K562 (cell line): Measurements from ENCODE around the gene FAM149B1. TPM values are rescaled to one million over a fixed set of nuclear protein-coding genes. Genes with fewer than 3 reads are reported as not detected.
A peak's percentile ranks its signal among the peaks of the same experiment; 100 is the strongest.

Experiments
- ATF3 ChIP-seq, 2 experiments: fragments of 450-650 bp in 1 of 2; sonication (generic) in 1 of 2; formaldehyde crosslinking in 1 of 2; IDR thresholded peaks in 1 of 2; conservative IDR thresholded peaks in 1 of 2; 2 replicates each; pipeline versions ENCODE4 v1.6.1 to v1.8.1; 2016 to 2023; ENCODE audit warnings: mild to moderate bottlenecking in 2 of 2, moderate library complexity in 2 of 2, inconsistent platforms in 1 of 2, missing genetic modification reagents in 1 of 2
- BCOR ChIP-seq: fragments of 450-650 bp; IDR thresholded peaks from 2 replicates; pipeline ENCODE4 v1.6.1; 2016
- CCNT2 ChIP-seq: IDR thresholded peaks from 2 replicates; pipeline ENCODE4 v1.6.1; 2011; ENCODE audit warnings: borderline replicate concordance, low read depth, mild to moderate bottlenecking, moderate library complexity, mixed read lengths, low read length; ENCODE audit not compliant: insufficient read length; ENCODE audit errors: extremely low read depth
- DPF2 ChIP-seq: fragments of 450-650 bp; IDR thresholded peaks from 2 replicates; pipeline ENCODE4 v1.6.1; 2016
- HLTF ChIP-seq: fragments of 450-650 bp; IDR thresholded peaks from 2 replicates; pipeline ENCODE4 v1.6.1; 2016
- MEF2A ChIP-seq: IDR thresholded peaks from 2 replicates; pipeline ENCODE4 v1.6.1; 2011; ENCODE audit warnings: low read depth, mild to moderate bottlenecking, low read length, moderate library complexity; ENCODE audit not compliant: control insufficient read depth
- MTA3 ChIP-seq: fragments of 450-650 bp; formaldehyde crosslinking; IDR thresholded peaks from 2 replicates; pipeline ENCODE4 v1.6.1; 2017; ENCODE audit warnings: mild to moderate bottlenecking, borderline replicate concordance
- NEUROD1 ChIP-seq: fragments of 150-350 bp; IDR thresholded peaks from 2 replicates; pipeline ENCODE4 v1.6.1; 2014; ENCODE audit warnings: borderline replicate concordance, low read length, low read depth; ENCODE audit not compliant: partially characterized antibody
- TAF7 ChIP-seq: fragments of 450-650 bp; IDR thresholded peaks from 2 replicates; pipeline ENCODE4 v1.6.1; 2016; ENCODE audit warnings: missing genetic modification characterization, missing compliant biosample characterization
- TRIM24 ChIP-seq, 2 experiments: fragments of 450-650 bp; IDR thresholded peaks; 2 replicates each; pipeline ENCODE4 v1.6.1; 2016
- ZBTB7A ChIP-seq: IDR thresholded peaks from 2 replicates; pipeline ENCODE4 v1.6.1; 2011; ENCODE audit warnings: low read depth, mild to moderate bottlenecking, low read length, moderate library complexity, borderline replicate concordance; ENCODE audit not compliant: control insufficient read depth
- ZNF124 ChIP-seq: sonication (generic); formaldehyde crosslinking; IDR thresholded peaks from 2 replicates; pipeline ENCODE4 v1.8.1; 2022; ENCODE audit warnings: missing genetic modification reagents
- ZNF263 ChIP-seq: sonication (generic); formaldehyde crosslinking; IDR thresholded peaks from 2 replicates; pipeline ENCODE4 v1.8.0; 2022; ENCODE audit warnings: mild to moderate bottlenecking, missing genetic modification reagents, borderline replicate concordance
- polyA plus RNA-seq, 8 experiments: library from polyadenylated mRNA; depleted of rRNA in 4 of 8; stranded (reverse) in 5 of 8; unstranded in 3 of 8; fragments of >200 nt; fragmentation: Nextera tagmentation in 2 of 8; fragmentation: Illumina TruSeq in 1 of 8; extraction: Ambion mirVana in 2 of 8; extraction: Trizol in 1 of 8; gene quantifications; 2 replicates each; pipeline versions ENCODE4 v1.2.1 to v1.2.3, GENCODE V29; 2011 to 2014; ENCODE audit warnings: inconsistent platforms in 1 of 8, missing spikeins in 1 of 8
- total RNA-seq, 7 experiments: library from RNA; depleted of rRNA in 6 of 7; stranded (reverse); fragments of >200 nt in 6 of 7; fragmentation: Illumina TruSeq in 2 of 7; extraction: Trizol in 2 of 7; gene quantifications; 2 replicates each; pipeline versions ENCODE4 v1.2.1 to v1.2.3, GENCODE V29; 2011 to 2021; ENCODE audit warnings: low replicate concordance in 1 of 7
- TF ChIP-seq, protein P1 (sequence below): fragments of 450-650 bp; IDR thresholded peaks from 2 replicates; pipeline ENCODE4 v1.6.1; 2016; ENCODE audit warnings: low read depth
- TF ChIP-seq, protein P2 (sequence below): fragments of 250-450 bp; sonication (Bioruptor Pico); IDR thresholded peaks from 2 replicates; pipeline ENCODE4 v1.5.0; 2022; ENCODE audit warnings: mild to moderate bottlenecking

FAM149B1 gene
- total and polyA plus RNA-seq, 9 of the 15 experiments (the other 6 are each of a cell fraction or from before 2014, with no cell fraction given) = 4.2 to 18.5 (median 9.3) TPM

GRCh38 chr10:73244866-73245477 lies 77.1 kb downstream of the FAM149B1 start (continued):
- peak; percentile 59 for TF ChIP-seq MEF2A
- peak; percentile 69 for TF ChIP-seq CCNT2
- TF ChIP-seq MTA3 = peak; percentile 78
- TF ChIP-seq, protein P1, sequence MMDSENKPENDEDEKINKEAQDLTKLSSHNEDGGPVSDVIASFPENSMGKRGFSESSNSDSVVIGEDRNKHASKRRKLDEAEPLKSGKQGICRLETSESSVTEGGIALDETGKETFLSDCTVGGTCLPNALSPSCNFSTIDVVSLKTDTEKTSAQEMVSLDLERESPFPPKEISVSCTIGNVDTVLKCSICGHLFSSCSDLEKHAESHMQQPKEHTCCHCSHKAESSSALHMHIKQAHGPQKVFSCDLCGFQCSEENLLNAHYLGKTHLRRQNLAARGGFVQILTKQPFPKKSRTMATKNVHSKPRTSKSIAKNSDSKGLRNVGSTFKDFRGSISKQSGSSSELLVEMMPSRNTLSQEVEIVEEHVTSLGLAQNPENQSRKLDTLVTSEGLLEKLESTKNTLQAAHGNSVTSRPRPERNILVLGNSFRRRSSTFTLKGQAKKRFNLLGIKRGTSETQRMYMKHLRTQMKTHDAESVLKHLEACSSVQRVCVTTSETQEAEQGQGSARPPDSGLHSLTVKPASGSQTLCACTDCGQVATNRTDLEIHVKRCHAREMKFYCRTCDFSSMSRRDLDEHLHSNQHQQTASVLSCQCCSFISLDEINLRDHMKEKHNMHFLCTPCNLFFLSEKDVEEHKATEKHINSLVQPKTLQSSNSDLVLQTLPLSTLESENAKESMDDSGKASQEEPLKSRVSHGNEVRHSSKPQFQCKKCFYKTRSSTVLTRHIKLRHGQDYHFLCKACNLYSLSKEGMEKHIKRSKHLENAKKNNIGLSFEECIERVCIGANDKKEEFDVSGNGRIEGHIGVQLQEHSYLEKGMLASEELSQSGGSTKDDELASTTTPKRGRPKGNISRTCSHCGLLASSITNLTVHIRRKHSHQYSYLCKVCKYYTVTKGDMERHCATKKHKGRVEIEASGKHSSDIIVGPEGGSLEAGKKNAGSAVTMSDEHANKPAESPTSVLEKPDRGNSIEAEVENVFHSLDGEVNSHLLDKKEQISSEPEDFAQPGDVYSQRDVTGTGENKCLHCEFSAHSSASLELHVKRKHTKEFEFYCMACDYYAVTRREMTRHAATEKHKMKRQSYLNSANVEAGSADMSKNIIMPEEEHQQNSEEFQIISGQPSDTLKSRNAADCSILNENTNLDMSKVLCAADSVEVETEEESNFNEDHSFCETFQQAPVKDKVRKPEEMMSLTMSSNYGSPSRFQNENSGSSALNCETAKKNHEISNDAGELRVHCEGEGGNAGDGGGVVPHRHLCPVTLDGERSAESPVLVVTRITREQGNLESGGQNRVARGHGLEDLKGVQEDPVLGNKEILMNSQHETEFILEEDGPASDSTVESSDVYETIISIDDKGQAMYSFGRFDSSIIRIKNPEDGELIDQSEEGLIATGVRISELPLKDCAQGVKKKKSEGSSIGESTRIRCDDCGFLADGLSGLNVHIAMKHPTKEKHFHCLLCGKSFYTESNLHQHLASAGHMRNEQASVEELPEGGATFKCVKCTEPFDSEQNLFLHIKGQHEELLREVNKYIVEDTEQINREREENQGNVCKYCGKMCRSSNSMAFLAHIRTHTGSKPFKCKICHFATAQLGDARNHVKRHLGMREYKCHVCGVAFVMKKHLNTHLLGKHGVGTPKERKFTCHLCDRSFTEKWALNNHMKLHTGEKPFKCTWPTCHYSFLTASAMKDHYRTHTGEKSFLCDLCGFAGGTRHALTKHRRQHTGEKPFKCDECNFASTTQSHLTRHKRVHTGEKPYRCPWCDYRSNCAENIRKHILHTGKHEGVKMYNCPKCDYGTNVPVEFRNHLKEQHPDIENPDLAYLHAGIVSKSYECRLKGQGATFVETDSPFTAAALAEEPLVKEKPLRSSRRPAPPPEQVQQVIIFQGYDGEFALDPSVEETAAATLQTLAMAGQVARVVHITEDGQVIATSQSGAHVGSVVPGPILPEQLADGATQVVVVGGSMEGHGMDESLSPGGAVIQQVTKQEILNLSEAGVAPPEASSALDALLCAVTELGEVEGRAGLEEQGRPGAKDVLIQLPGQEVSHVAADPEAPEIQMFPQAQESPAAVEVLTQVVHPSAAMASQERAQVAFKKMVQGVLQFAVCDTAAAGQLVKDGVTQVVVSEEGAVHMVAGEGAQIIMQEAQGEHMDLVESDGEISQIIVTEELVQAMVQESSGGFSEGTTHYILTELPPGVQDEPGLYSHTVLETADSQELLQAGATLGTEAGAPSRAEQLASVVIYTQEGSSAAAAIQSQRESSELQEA = no peak
- peak; percentile 63; the same call in 1 of the 2 replicates for TF ChIP-seq HLTF
- TF ChIP-seq ZNF263 (CRISPR knock-in tag) = no peak
- peak; percentile 56; the same call in 1 of the 2 replicates for TF ChIP-seq BCOR
- TF ChIP-seq DPF2 = peak; percentile 97
- TF ChIP-seq TRIM24 (IDR thresholded peaks at IDR 0.05) = peak; percentile 90 to 92
- TF ChIP-seq ZNF124 = no peak
- TF ChIP-seq TAF7 (tag) = no peak
- TF ChIP-seq, protein P2, sequence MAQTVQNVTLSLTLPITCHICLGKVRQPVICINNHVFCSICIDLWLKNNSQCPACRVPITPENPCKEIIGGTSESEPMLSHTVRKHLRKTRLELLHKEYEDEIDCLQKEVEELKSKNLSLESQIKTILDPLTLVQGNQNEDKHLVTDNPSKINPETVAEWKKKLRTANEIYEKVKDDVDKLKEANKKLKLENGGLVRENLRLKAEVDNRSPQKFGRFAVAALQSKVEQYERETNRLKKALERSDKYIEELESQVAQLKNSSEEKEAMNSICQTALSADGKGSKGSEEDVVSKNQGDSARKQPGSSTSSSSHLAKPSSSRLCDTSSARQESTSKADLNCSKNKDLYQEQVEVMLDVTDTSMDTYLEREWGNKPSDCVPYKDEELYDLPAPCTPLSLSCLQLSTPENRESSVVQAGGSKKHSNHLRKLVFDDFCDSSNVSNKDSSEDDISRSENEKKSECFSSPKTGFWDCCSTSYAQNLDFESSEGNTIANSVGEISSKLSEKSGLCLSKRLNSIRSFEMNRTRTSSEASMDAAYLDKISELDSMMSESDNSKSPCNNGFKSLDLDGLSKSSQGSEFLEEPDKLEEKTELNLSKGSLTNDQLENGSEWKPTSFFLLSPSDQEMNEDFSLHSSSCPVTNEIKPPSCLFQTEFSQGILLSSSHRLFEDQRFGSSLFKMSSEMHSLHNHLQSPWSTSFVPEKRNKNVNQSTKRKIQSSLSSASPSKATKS (CRISPR knock-in tag) = no peak
- TF ChIP-seq ZBTB7A = no peak
- TF ChIP-seq ATF3 (IDR thresholded peaks at IDR 0.05) = no peak
- no peak for TF ChIP-seq ATF3 (CRISPR knock-in tag; conservative IDR thresholded peaks at IDR 0.05)
- peak; percentile 67 for TF ChIP-seq NEUROD1
